GM19023 (cell line): ENCODE measurements around the gene ABCF1.
"Not testable (repeated sequence)": the region's sequence is repeated elsewhere in the genome, so short reads cannot be mapped to it uniquely, and the experiment has no call there.

Experiments used
- ATAC-seq: cut with Tn5 transposase; IDR thresholded peaks from one replicate; pipeline ENCODE4 v1.9.1; 2021; ENCODE audit warnings: mild to moderate bottlenecking, moderate library complexity; ENCODE audit not compliant: unreplicated experiment

ABCF1 gene

GRCh38 chr6:30556906-30557682 lies 14.1 kb upstream of the ABCF1 start, which contains the start of gene PRR3:
TSS of gene PRR3 (plus strand) at chr6:30557295. CDS start at chr6:30557345, 50 bp downstream.
- ATAC-seq: peak; percentile 56

DNA sequence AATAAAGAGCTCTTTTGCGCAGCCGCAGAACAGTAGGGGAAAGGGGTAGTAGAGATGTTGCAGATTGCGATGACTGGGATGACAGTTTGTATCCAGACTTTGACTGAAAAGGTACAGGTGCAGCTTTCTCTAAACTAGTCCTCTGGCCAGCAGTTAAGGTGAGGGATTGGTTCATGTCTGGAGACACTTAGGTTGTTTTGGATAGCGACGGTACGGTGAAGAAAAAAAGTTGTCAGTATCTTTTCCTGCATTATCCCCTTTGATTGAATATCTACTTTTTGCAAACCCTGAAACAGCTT lies 13.6 kb upstream of the ABCF1 start:
- no peak for ATAC-seq

GRCh38 chr6:30560930-30561329 lies 10.3 kb upstream of the ABCF1 start:
- ATAC-seq: no peak

GRCh38 chr6:30562470-30563425 lies 8.5 kb upstream of the ABCF1 start:
- no peak for ATAC-seq

DNA sequence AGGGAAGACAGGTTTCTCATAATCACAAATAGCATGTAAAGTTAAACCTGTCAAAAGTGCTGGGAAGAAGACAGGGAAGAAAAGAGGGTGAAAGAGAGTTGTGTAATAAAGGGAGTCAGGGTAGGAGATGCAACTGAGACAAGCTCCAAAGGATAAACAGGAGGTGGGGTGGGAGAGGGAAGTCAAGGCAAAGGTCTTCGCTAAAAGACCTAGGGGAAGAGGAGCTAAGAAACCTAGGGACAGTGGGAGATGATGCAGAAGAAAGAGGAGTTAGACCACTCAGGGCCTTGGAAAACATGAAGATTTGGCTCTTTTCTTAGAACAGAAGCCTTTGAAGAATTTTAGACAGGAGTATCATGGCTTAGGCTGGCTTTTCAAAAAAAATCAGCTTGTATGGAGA lies 7.1 kb upstream of the ABCF1 start:
- no peak for ATAC-seq

- ATAC-seq: no peak
Observed at GRCh38 chr6:30565772-30566171, 5.5 kb upstream of the ABCF1 start.

DNA sequence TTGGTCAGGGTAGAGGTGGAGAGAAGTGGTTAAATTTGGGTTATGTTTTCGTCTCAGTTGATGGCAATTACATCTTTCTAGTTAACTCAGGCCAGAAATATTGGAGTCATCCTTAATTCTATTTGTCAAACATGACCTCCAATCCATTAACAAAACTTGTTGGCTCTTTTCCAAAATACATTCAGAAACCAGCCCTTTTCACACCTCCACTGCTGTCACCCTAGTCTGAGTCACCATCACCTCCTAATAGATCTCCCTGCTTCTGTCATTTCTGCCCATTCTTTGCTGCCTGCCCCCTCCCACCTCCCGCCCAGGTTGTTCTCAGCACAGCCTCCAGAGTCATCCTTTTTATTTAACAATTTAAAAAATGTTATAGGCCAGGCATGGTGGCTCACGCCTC lies 3.0 kb upstream of the ABCF1 start:
- ATAC-seq: no peak

GRCh38 chr6:30570263-30570662 lies 979 bp upstream of the ABCF1 start:
- no peak for ATAC-seq

- peak; percentile 16 for ATAC-seq
Observed at GRCh38 chr6:30570740-30571074, 535 bp upstream of the ABCF1 start.

- no peak for ATAC-seq
Observed at GRCh38 chr6:30571762-30572082, 480 bp downstream of the ABCF1 start.

- ATAC-seq: no peak
Observed at GRCh38 chr6:30572148-30572547, 906 bp downstream of the ABCF1 start.

DNA sequence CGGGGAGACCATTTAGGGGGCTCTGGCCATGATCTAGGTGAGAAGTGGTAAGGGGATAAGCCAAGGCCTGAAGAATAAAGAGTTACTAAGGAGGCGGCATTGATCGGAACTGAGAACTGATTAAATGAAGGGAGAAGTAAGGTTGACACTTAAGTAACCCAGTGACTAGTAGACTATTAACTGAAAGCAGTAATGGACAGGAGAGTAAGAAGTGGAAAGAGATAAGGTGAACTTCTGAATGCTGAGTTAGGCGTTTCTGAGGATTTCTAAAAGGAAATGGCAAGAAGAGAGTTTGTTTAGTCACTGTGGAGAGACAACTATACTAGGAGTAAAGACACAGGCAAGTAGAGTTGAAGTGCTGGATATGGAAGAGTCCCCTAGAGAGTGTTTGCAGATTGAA lies 1.9 kb downstream of the ABCF1 start:
- ATAC-seq: no peak

- ATAC-seq: no peak
Observed at GRCh38 chr6:30578051-30578450, 6.8 kb downstream of the ABCF1 start.

- no peak for ATAC-seq
Observed at GRCh38 chr6:30583921-30584320, 12.7 kb downstream of the ABCF1 start.

DNA sequence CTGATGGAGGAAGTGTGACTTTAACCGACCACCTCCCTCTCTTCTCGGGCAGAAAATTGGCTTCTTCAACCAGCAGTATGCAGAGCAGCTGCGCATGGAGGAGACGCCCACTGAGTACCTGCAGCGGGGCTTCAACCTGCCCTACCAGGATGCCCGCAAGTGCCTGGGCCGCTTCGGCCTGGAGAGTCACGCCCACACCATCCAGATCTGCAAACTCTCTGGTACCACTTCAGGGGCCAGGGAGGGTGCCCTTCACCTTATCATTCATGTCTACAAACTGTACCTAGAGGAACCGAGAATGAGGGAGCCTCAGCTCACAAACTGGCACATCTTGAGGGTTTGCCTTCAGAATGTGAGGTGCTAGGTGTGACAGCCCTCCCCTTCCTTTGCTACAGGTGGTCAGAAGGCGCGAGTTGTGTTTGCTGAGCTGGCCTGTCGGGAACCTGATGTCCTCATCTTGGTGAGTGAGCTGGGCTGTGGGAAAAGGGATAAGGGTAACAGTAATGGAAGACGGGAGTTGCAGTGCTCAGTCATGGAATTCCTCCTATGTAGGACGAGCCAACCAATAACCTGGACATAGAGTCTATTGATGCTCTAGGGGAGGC lies 18.6 kb downstream of the ABCF1 start:
- no peak for ATAC-seq

DNA sequence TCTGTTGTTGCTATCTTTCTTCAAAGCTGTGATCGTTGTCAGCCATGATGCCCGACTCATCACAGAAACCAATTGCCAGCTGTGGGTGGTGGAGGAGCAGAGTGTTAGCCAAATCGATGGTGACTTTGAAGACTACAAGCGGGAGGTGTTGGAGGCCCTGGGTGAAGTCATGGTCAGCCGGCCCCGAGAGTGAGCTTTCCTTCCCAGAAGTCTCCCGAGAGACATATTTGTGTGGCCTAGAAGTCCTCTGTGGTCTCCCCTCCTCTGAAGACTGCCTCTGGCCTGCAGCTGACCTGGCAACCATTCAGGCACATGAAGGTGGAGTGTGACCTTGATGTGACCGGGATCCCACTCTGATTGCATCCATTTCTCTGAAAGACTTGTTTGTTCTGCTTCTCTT lies 19.3 kb downstream of the ABCF1 start:
- ATAC-seq: no peak

DNA sequence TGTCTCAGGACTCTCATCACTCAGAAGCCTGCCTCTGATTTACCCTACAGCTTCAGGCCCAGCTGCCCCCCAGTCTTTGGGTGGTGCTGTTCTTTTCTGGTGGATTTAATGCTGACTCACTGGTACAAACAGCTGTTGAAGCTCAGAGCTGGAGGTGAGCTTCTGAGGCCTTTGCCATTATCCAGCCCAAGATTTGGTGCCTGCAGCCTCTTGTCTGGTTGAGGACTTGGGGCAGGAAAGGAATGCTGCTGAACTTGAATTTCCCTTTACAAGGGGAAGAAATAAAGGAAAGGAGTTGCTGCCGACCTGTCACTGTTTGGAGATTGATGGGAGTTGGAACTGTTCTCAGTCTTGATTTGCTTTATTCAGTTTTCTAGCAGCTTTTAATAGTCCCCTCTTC lies 19.8 kb downstream of the ABCF1 start:
- ATAC-seq: no peak

GRCh38 chr6:30592287-30592686 lies 21.0 kb downstream of the ABCF1 start:
- no peak for ATAC-seq

DNA sequence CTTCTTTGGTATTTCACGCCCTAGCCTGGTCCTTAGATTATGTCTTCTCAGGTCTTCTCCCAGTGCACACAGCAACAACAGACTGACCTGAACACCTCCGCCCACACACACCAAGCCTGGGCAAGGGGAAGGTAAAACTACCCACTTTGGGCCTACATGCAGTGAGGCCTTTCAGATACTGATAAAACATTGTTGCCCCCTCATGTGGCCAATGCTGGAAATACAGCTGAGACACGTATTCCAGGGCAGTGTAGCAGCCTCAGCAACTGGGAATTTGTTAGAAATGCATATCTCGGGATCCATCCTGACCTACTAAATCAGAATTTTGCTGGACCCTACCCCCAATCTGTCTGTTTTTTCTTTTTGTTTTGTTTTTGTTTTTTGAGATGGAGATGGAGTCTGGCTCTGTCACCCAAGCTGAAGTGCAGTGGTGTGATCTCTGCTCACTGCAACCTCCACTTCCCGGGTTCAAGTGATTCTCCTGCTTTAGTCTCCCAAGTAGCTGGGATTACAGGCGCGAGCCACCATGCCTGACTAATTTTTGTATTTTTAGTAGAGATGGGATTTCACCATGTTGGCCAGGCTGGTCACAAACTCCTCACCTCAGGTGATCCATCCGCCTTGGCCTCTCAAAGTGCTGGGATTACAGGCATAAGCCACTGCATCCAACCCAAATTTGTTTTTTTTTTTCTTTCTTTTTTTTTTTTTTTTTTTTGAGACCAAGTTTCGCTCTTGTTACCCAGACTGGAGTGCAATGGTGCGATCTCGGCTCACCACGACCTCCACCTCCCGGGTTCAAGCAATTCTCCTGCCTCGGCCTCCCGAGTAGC lies 26.3 kb downstream of the ABCF1 start:
- not testable (repeated sequence) for ATAC-seq

DNA sequence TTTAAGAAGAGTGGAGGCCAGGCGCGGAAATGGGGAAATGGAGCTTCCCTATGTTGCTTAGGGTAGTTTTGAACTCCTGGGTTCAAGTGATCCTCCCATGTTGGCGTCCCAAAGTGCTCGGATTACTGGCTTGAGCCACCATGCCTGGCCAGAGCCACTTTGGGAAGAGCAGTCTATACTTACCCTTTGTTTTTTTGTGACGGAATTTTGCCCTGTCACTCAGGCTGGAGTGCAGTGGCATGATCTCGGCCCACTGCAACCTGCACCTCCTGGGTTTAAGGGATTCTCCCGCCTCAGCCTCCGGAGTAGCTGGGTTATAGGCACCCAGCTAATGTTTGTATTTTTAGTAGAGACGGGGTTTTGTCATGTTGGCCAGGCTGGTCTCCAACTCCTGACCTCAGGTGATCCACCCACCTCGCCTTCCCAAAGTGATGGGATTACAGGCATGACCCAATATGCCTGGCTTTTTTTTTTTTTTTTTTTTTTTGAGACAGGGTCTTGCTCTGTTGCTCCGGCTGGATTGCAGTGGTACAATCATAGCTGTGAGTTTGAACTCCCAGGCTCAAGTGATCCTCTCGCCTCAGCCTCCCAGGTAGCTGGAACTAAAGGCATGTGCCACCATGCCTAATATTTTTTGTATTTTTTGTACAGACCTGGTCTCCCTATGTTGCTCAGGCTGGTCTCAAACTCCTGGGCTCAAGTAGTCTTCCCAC lies 27.8 kb downstream of the ABCF1 start:
- no peak for ATAC-seq
